GM18909 (cell line): ENCODE measurements around the gene NOP10.
"Not testable (repeated sequence)": the region's sequence is repeated elsewhere in the genome, so short reads cannot be mapped to it uniquely, and the experiment has no call there.

ENCODE experiments used
- ATAC-seq: cut with Tn5 transposase; IDR thresholded peaks from one replicate; pipeline ENCODE4 v1.9.1; 2021; ENCODE audit warnings: mild to moderate bottlenecking; ENCODE audit not compliant: unreplicated experiment, poor library complexity

Gene NOP10

DNA sequence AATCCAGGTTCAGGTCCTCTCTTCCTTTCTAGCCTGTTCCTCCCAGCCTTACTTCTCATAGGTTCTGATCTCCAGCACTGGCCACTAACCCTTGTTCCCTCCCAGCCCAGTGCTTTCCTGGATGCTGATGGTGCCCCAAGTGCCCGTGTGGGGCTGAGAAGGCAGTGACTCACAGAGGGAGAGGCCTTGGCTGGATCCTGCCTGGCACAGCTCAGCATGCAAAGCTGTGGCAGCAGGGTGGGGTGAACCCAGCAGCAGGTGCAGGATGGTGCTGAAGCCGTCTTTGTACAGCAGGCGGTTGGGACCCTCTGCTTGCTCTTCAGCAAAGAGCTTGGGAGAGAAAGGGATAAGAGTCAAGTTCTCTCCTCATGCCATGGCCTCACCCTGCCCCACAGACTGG, 16.5 kb upstream of the NOP10 start:
- ATAC-seq, result no peak

DNA sequence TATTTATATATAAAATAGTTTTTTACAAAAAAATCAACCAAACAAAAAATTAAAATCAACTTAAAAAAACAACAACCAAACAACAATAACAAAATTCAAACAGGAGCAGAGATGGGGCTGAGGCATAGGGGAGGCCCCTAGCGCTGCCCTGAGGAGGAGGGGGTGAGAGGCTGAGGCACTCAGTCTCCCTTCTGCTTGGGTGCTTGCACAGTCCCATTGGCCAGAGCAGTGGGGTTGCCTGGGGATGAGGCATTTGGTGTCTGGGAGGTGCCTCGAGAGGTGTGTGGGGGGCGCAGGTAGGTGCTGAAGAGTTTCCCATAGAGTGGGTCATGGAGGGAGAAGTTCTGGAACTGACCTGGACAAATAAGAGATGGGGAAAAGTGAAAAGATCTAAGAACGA, 16.0 kb upstream of the NOP10 start:
- no peak for ATAC-seq

DNA sequence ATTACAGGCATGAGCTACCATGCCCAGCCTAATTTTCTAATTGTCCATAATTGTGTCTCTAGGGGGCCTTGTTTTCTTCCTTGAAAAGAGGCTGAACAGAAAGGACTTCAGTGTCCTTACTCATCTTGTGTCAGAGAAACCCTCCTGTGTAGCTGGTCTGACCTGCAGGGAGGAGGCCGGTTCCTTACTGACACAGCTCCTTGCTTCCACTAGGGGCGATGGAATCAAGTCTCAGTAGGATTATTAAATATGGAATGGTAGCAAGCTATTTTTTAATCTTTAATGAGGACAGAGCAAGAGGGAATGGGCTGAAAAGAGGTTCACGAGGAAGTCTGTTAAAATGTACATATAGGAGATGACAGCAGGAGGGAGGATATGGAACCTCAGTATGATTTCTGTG, 15.4 kb upstream of the NOP10 start:
- no peak for ATAC-seq

DNA sequence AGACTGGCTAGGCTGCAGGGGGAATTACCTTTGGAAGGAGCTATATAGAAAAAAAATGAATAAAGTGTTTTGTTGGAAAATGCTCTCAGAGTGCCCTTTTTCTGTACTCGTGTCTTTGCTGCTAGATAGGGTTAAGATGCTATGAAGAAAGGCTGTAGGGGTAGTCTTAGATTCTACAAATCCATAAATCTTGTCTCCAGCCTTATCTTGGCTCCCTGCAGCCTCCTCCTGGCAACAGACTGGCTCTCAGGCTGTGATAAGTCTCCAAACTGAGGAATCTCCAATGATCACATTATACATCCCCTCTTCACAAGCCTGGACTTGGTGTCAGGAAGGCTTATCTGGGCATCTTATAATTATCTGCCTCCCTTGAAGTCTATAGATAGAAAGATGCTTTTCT, 14.7 kb upstream of the NOP10 start:
- ATAC-seq, result no peak

DNA sequence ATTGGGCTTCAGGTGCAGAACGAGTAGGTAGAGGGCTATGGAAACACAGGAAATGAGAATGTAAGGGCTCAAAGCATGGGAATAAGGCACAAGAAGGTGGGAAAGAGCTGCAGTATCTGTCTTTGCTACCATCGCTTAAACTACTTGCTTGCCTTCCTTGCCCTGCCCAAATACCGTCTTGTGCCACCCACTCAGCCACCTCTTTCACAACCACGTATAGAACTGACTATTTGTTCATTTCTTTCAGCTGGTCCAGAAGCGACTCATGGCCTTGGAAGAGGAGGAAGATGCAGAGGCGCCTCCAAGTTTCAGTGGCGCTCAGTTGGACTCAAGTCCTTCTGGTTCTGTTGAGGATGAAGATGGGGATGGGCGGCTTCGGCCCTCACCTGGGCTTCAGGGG, 12.3 kb upstream of the NOP10 start:
- no peak for ATAC-seq

DNA sequence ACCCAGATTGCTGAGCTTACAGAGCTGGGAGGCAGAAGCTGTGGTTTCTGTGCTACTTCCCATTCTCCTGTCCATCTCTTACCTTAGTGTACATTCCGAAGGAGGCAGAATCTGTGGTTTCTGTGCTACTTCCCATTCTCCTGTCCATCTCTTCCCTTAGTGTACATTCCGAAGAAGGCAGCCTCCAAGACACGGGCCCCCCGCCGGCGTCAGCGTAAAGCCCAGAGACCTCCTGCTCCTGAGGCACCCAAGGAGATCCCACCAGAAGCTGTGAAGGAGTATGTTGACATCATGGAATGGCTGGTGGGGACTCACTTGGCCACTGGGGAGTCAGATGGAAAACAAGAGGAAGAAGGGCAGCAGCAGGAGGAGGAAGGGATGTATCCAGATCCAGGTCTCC, 11.3 kb upstream of the NOP10 start:
- no peak for ATAC-seq

DNA sequence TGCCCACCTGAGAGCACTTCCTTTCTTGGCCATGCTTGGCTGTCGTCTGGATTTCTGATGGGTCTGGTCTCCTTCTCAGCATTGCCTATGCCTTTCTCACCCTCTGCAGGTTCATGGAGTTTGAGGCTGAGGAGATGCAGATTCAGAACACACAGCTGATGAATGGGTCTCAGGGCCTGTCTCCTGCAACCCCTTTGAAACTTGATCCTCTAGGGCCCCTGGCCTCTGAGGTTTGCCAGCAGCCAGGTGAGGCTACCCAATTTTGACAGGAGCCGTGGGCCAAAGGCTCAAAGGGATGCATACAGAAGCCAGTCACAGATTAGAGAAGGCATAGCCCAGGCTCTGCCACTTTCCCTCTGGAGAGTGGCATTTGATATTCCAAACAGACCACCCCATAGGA, 10.7 kb upstream of the NOP10 start:
- ATAC-seq, result no peak

DNA sequence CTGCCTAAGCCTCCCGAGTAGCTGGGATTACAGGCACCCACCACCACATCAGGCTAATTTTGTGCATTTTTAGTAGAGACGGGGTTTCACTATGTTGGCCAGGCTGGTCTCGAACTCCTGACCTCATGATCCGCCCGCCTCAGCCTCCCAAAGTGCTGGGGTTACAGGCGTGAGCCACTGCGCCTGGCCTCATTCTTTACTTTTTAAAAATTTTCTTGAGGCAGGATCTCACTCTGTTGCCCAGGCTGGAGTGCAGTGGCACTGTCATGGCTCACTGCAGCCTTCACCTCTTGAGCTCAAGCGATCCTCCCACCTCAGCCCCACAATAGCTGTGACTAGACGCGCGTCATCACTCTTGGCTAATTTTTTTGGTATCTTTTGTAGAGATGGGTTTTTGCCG, 10.1 kb upstream of the NOP10 start:
- ATAC-seq, result not testable (repeated sequence)

DNA sequence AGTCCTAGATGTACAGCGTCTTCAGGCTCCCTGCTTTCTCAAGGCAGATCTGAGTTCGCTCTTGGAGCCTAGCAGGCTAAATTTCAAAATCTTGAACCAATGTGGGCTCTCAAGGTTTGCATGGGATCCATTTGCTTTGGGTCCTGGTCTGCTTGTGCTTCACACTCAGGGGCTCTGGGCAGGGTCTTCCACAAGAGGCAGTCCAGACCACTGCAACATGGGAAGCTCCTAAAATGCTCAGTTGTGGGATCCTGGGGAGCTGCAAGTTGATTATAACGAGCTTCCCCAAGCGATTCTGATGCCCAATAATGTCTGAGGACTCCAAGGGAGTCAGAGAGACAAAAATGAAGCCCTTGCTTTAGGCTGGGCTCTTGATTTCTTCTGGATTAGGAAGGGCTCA, 6.8 kb upstream of the NOP10 start:
- ATAC-seq, result no peak

DNA sequence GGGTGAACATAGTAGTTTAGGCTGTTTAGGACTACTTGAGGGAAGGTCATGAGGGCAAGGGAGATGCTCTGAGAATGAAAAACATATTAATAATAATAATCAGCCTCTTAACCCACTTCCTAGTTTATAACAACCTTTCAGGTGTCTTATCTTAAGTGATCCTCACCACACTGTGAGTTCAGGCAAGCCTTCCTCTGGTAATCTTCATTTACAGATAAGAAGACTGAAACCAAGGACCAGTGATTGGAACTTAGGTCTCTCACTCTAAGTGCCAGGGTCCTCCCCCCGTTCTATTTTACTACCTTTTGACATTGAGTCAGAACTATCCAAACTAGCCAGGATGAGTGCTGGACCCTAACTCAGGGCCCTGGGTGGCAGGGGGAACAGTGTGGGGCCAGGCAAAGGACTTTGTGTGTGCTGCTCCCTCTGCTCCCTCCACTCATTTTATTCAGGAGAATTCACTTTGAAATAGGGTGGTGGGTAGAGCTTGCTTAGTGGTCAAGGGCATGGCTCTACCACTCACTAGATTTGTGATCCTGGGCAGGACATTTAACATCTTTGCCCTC, 5.9 kb upstream of the NOP10 start:
- ATAC-seq, result no peak

DNA sequence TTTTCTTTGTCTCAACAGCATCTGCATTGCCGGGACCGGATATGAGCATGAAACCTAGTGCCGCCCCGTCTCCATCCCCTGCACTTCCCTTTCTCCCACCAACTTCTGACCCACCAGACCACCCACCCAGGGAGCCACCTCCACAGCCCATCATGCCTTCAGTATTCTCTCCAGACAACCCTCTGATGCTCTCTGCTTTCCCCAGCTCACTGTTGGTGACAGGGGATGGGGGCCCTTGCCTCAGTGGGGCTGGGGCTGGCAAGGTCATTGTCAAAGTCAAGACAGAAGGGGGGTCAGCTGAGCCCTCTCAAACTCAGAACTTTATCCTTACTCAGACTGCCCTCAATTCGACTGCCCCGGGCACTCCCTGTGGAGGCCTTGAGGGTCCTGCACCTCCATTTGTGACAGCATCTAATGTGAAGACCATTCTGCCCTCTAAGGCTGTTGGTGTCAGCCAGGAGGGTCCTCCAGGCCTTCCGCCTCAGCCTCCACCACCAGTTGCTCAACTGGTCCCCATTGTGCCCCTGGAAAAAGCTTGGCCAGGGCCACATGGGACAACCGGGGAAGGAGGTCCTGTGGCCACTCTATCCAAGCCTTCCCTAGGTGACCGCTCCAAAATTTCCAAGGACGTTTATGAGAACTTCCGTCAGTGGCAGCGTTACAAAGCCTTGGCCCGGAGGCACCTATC, 5.2 kb upstream of the NOP10 start:
- no peak for ATAC-seq

DNA sequence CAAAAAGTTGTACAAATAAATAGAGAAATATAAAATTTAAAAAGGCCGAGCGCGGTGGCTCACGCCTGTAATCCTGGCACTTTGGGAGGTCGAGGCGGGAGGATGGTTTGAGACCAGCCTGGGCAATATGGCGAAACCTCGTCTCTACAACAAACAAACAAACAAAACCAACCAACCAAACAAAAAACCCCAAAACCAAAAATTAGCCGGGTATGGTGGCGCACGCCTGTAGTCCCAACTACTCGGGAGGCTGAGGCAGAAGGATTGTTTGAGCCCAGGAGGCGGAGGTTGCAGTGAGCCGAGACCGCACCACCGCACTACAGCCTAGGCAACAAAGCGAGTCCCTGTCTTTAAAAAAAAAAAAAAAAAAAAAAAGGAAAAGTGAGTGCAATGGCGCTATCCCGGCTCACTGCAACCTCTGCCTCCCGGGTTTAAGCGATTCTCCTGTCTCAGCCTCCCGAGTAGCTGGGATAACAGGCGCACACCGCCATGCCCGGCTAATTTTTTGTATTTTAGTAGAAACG, 661 bp downstream of the NOP10 start:
- not testable (repeated sequence) for ATAC-seq

DNA sequence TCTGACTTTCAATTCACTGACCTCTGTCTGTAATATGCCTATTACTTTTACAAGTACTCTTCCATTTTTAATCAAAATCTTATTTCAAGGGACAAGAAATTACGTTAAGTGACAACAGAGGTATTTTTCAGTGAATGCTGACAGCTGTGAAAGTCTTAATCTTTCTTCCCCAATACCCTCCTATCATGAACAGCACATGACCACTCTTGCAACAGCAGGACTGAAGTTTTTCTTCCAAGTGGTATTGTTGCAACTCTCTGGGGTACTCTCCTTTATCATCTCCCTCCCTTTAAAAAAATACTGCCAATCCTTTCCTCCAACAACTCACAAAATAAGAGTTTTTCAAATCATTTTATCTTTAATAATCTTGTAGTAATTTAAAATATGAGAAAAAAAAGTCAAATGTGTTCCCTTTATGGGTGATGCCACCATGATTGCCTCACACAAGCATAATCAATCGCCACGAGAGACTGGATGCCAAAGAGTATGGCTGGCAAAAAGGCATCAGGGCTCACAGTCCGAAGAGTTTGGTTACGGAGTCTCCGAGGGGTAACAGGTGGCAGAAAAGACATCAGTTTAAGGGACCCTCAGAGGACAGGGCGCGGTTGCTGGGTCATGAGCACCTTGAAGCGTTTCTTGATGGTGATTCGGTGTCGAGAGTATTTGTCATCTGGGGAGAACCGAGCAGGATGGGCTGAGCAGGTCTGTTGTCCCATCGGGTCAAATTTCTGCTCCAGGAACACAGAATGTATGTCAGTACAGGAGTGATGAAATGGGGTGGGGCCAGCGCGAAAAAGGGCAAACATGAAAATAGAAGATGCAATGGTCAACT, 1.3 kb downstream of the NOP10 start:
- no peak for ATAC-seq

DNA sequence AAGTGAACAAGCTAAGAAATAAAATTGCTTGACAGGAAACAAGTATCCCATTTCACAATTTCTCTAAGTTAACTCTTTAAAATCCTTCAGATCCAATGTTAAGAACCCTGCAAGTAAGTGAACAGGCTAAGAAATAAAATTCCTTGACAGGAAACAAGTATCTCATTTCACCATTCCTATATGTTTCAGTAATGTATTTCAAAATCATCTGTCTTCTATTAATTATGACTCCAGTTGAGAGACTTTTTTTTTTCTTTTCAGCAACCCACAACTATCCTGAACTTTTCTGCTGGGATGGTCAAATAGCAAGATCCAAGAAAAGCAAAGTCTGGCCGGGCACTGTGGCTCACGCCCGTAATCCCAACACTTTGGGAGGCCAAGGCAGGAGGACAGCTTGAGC, 3.0 kb downstream of the NOP10 start:
- ATAC-seq, result no peak

DNA sequence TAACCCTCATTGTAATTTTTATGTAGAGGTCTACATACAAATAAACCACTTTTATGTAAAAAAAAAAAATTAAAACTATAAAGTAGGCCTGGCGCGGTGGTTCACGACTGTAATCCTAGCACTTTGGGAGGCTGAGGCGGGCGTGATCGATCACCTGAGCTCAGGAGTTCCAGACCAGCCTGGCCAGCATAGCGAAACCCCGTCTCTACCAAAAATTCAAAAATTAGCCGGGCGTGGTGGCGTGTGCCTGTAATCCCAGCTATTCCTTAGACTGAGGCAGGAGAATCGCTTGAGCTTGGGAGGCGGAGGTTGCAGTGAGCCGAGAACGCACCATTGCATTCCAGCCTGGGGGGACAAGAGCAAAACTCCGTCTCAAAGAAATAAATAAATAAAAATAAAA, 4.6 kb downstream of the NOP10 start:
- no peak for ATAC-seq

DNA sequence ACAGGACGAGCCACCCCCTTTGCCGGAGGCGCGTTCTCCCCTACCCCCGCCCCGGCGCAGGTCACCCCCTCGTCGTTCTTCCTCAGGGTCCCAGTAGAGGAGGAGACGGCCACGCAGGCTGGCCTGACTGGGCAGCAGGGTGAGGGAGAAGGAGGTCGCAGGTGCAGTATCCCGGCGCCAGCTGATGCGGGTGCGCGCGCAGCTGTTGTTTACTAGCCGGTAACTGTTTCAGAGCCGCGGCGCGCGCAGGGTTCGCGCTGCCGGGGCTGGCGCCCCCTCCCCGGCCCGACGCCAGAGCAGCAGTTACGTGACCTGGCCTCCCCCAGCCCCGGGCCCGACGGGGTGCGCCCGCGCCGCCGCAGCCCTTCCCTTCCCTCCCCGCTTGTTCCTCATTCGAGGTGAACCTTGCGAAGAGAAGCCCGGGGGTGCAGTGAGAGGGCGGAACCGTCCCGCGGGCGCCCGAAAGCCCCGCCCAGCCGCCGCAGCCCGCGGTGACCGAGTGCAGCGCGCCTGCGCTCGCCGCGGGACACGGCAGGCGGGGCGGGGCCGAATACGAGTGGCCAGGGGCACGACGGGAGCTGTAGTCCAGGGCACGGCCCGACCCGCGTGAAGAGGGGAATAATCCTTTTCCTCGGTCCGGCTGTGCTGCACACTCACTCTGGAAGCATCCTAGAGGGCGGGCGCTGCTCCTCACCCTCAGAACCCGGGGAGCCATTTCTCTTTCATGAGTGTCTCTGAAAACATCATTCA, 5.2 kb downstream of the NOP10 start, which contains the start of gene SLC12A6:
Gene SLC12A6 (minus strand): TSS at position 225 of the 750 bp plus-strand sequence. CDS start 1,101 bp downstream, outside the sequence.
- ATAC-seq, result peak; percentile 79

DNA sequence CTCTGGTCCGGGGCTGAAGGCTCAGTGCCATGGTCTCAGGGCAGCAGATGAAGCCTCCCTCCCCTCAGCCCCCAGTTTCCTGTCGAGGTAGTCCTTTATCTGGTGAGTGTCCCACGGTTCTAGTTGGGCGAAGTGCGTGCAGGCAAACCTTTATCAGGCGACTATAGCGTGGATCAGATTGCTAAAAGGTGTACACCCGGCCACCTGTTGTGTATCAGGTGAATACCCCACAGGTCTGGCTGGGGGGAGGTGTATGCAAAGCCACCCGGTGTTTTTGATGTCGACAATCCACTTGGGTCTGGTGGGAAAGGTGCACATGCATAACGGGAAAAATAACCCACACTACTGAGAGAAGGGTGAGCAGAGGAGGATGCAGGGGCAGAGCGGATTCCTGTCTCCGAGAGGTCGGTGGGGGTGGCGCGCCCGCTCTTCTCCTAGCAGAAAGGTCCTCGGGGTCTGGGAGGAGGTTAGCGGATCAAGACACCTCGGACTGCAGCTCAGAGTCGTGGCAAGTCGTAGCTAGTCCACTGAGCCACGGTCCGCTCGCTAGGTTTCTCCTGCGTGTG, 5.9 kb downstream of the NOP10 start:
- ATAC-seq, result peak; percentile 13

DNA sequence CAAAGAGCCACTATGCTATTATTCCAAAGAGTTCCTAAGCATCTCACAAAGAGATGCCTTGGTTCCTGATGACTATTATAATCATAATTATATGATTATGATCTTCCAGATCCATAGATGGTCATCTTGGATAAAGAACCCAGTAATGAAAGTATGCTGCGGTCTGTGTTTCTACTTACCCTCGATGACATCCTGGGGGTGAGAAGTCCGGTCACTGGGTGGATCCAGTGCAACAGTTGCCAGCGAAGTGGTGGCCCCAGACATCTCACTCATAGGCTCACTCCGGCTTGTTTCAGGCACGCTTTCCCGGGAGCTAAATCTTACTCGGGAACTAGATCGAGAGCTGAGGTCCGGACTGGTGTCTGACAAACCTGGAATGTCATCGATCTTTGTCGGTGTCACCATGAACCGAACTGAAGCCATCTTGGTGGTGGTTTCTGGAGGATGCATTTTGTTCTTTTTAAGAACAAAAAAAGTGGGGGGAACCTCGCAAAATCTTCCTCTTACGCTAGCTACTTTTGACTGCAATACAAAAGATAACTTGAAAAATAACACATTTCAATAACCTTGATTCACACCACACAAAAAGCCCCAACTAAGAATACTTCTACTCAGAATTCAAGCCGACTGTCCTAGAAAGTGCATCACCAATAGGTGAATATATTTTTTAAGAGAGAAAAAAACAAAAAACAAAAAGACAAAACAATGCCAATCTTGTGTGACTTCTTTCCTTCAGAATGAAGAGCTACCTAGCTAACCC, 6.5 kb downstream of the NOP10 start:
- no peak for ATAC-seq

DNA sequence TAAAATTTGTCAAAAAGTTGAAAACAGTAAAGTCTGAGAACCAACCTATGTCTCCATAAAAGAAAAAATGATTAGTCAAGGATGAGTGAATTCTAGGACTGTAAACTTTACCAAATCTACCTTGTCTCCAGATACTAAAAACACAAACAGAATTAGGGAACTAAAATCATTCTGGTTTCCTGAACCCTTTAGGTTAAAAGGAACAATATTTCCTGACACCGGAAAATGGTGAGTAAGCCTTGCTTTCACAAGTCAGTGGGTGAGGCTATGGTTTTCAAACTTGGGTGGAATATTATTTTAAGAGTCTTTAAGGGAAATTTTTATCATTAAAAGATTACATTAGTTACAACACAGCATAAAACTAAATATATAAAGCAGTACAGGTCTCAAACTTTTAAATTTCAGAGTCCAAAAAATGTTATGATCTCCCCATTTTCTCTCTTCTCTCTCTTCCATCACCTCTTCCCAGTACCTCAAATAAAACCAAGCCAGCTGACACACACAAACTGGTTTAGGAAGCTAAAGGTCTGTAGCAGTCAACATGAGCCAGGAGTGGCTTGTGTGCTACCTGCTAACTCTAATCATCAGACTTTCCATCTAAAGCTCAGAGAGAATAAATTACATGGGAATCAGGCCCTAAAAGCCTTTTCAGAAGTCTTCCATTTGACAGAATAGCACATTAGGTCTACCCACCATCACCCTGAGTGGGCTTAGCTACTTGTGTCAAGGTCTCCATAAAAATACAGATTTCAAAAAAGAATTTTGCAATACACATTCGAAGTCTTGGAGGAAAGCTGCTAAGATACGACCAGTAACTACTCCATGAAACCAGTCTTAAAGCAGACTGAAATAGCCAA, 7.5 kb downstream of the NOP10 start:
- ATAC-seq, result no peak
